Activated naive CD8-positive, alpha-beta T cell treated with anti-CD3 and anti-CD28 coated beads for 36 hours (primary cell): ENCODE measurements around the gene PPP1CA. TPM values are rescaled to one million over a fixed set of nuclear protein-coding genes. Genes with fewer than 3 reads are reported as not detected.

Experiments used
- DNase-seq: peaks from one replicate; pipeline ENCODE4 v3.0.0; 2021
- H3K27ac Mint-ChIP-seq: one replicate; pipeline ENCODE4 v1.8.0; 2022; ENCODE audit warnings: mild to moderate bottlenecking, moderate library complexity, mixed read lengths
- H3K27me3 Mint-ChIP-seq: one replicate; pipeline ENCODE4 v1.8.0; 2022; ENCODE audit warnings: mild to moderate bottlenecking, mixed read lengths
- H3K36me3 Mint-ChIP-seq: one replicate; pipeline ENCODE4 v1.8.0; 2021; ENCODE audit warnings: mild to moderate bottlenecking, mixed read lengths
- H3K4me1 Mint-ChIP-seq: one replicate; pipeline ENCODE4 v1.8.0; 2021; ENCODE audit warnings: mixed read lengths
- H3K4me3 Mint-ChIP-seq: one replicate; pipeline ENCODE4 v1.8.0; 2022; ENCODE audit warnings: mild to moderate bottlenecking, moderate library complexity, mixed read lengths
- H3K9me3 Mint-ChIP-seq: one replicate; pipeline ENCODE4 v1.8.0; 2022; ENCODE audit warnings: mixed read lengths
- total RNA-seq, 2 experiments: library from RNA; stranded (reverse); gene quantifications; one replicate each; pipeline ENCODE4 v1.2.3, GENCODE V29; 2021

Gene PPP1CA
- total RNA-seq, 2 experiments from 2014 or later, result 262 to 269 TPM

GRCh38 chr11:67376063-67376820 lies 25.4 kb downstream of the PPP1CA start:
- Mint-ChIP-seq H3K4me3 (no peak overlapping the region), H3K4me1 (peaks cover 19% of the 10 kb centered on the region), H3K27me3 (peaks cover 24% of the 10 kb centered on the region), H3K27ac (no peak overlapping the region), H3K36me3 (no peaks in the 10 kb centered on the region), H3K9me3 (no peaks in the 10 kb centered on the region)
- no peak for DNase-seq

DNA sequence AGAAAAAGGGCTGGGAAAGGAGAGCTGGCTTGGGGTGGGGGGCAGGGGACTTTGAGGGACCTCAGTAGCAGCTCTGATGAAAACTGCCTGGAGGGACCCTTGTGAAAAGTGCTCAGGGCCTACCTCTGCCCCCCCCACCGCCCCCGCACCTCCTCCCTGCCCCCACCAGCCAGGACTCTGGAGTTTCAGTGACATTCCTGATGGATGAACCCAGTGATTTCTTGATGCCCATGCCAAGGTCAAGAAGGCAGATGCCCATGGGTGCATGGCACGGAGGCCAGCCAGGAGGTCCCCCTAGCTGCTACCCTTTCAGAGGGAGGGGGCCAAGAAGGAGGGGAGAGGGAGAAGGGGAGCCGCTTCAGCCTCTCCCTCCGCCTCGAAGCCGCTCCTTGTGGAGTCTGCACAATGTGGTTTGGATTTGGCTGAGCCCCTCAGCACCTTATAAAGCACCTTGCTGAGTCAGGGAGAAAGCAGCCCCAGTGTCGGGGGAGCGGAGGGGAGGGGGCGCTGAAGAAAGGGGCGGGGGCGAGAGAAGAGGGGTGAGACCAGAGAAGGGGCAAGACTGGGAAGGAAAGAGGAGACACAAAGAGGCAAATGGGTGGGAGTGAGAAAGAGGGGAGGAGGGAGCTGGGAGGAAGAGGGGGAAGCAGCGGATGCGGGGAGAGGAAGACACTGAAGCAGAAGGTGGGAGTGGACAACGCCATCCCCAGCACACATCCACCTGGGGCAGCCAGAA lies 26.2 kb downstream of the PPP1CA start:
- Mint-ChIP-seq H3K27ac (no peak overlapping the region), H3K4me1 (peaks cover 24% of the 10 kb centered on the region), H3K27me3 (peaks cover 29% of the 10 kb centered on the region), H3K9me3 (no peaks in the 10 kb centered on the region), H3K4me3 (no peak overlapping the region), H3K36me3 (no peaks in the 10 kb centered on the region)
- no peak for DNase-seq

- Mint-ChIP-seq H3K27ac (no peak overlapping the region), H3K36me3 (no peaks in the 10 kb centered on the region), H3K4me1 (peaks cover 28% of the 10 kb centered on the region), H3K9me3 (no peaks in the 10 kb centered on the region), H3K27me3 (peaks cover 31% of the 10 kb centered on the region), H3K4me3 (no peak overlapping the region)
- no peak for DNase-seq
Measured at GRCh38 chr11:67374571-67375281, 26.9 kb downstream of the PPP1CA start.

DNA sequence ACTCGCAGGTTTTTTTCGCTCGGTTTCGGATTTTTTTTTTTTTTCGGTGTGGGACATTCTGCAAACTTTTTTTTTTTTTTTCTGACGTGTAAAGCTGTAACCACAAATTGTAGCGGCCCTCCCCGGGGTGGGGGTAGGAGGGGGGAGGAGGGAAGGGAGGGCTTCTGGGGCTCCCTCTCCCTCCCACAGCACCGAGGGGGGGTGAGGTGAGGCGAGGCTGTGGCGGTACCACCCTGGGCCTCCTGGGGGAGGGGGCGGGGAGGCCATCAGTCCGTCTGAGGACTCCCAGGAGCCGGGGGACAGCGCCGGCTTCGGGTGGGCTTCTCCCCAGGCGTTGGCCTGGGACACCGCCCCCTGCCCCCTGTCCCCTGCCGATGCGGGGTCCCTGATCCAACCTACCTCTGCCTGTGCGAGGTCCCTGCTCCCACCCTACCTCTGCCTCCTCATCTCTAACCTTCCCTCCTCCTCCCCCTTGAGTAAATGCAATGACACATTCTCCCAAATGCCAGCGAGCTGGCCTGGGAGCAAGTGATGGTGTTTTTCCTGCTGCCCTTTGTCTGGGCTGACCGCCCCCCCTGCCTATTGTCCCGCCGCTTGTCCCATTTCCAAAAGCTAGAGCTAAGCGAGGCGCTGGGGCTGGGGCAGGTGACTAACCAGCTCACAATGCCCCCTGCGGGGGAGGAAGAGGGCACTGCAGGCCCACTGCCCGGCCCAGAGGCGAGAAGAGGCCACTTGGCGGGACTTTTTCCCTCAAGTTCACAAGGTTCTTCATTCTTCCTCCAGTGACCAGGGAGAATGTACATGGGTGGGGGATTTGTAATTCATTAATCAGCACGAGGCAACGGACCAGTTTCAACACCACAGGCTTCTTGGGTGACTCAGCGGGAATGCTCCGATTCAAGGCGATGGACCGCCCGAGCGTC lies 27.7 kb downstream of the PPP1CA start:
- DNase-seq, result peak; percentile 56
- Mint-ChIP-seq H3K9me3 (no peaks in the 10 kb centered on the region), H3K27me3 (peaks cover 31% of the 10 kb centered on the region), H3K4me3 (peak overlapping the region; percentile 75), H3K4me1 (peaks cover 31% of the 10 kb centered on the region), H3K27ac (peak overlapping the region; percentile 54), H3K36me3 (no peaks in the 10 kb centered on the region)

DNA sequence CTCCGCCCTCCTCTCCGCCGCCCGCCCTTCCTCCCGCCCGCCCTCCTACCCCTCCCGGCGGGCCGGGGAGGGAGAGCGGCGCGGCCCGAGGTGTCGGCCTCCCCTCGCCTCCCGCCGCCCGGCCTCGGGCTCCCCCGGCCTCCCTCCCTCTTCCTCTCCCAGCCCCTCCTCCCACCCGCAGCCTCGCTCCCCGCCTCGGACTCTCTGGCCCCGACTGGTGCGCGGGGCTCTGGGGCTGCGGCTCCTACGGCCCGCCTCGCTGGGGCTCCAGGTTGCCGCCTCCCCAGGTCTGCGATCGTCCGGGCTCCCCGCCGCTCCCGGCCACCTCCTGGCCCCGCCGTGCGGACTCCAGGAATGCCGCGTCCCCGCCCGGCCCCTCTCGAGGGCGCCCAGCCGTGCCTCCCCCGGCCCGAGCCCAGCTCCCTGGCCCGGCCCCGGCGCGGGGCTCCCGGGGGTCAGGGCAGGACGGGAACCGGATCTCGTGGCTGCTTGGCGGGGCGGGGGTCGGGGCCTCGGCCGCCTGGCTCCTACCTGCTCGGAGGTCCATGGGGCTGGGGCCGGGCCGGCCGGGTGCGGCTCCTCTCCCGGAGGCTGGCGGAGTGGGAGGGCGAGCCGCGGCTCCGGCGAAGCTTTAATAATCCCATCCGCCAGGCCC lies 28.5 kb downstream of the PPP1CA start, which contains the start of gene CLCF1:
Gene CLCF1 (minus strand): TSS at position 606 of the 655 bp plus-strand sequence. CDS start 59 bp downstream, at position 547.
- H3K9me3 Mint-ChIP-seq, result no peaks in the 10 kb centered on the region
- H3K36me3 Mint-ChIP-seq, result no peaks in the 10 kb centered on the region
- H3K27me3 Mint-ChIP-seq, result peaks cover 31% of the 10 kb centered on the region
- H3K4me3 Mint-ChIP-seq, result peak within 1 kb of the TSS; percentile 75
- peaks cover 39% of the 10 kb centered on the region for H3K4me1 Mint-ChIP-seq
- DNase-seq, result peak; percentile 31
- H3K27ac Mint-ChIP-seq, result peak within 1 kb of the TSS; percentile 54

- H3K4me3 Mint-ChIP-seq, result no peak overlapping the region
- H3K36me3 Mint-ChIP-seq, result no peaks in the 10 kb centered on the region
- no peaks in the 10 kb centered on the region for H3K9me3 Mint-ChIP-seq
- no peak overlapping the region for H3K27ac Mint-ChIP-seq
- peaks cover 42% of the 10 kb centered on the region for H3K4me1 Mint-ChIP-seq
- DNase-seq, result no peak
- peaks cover 31% of the 10 kb centered on the region for H3K27me3 Mint-ChIP-seq
Measured at GRCh38 chr11:67372321-67372992, 29.2 kb downstream of the PPP1CA start.

GRCh38 chr11:67371911-67372320 lies 29.7 kb downstream of the PPP1CA start:
- Mint-ChIP-seq H3K27ac (no peak overlapping the region), H3K27me3 (peaks cover 31% of the 10 kb centered on the region), H3K4me3 (peak overlapping the region; percentile 27), H3K36me3 (no peaks in the 10 kb centered on the region), H3K9me3 (no peaks in the 10 kb centered on the region), H3K4me1 (peaks cover 42% of the 10 kb centered on the region)
- no peak for DNase-seq

DNA sequence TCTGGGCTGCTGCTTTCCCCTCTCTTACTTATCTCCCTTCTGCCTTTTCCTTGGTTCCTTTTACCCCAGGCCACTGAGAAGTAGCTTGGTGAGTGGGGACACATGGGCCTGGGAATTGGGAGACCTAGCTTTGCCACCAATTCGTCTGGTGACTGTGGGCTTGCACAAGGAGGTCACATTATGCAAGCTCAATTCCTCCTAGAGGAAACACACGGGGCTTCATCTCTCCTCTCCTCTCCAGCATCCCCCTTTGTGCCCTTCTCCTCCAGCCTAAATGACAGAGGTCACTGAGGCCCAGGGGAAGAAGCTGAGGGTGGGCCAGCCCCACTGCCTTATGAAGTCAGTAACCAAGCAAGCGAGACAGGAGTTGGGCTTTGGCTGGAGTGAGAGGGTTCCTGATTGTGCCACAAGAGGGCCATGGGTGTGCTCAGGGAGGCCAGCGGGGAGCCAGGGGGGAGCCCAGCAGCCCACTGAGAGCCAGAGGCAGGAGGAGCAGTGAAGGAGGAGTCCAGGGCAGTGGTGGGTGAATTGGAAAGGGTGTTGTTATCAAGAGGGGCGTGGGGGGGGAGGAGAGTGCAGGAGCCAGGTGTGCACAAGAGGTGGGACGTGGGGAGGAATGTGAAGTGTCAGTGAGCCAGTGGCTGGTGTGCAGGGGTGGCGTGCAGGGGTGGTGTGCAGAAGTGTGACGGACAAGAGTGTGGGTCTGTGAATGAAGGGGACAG lies 30.3 kb downstream of the PPP1CA start:
- Mint-ChIP-seq H3K36me3 (no peaks in the 10 kb centered on the region), H3K4me3 (peak overlapping the region; percentile 27), H3K27ac (no peak overlapping the region), H3K27me3 (peaks cover 29% of the 10 kb centered on the region), H3K9me3 (no peaks in the 10 kb centered on the region), H3K4me1 (peaks cover 42% of the 10 kb centered on the region)
- no peak for DNase-seq

GRCh38 chr11:67370351-67371076 lies 31.1 kb downstream of the PPP1CA start:
- Mint-ChIP-seq H3K36me3 (no peaks in the 10 kb centered on the region), H3K4me1 (peaks cover 42% of the 10 kb centered on the region), H3K9me3 (no peaks in the 10 kb centered on the region), H3K27me3 (peaks cover 20% of the 10 kb centered on the region), H3K27ac (no peak overlapping the region), H3K4me3 (no peak overlapping the region)
- no peak for DNase-seq

- no peak for DNase-seq
- no peak overlapping the region for H3K4me3 Mint-ChIP-seq
- no peaks in the 10 kb centered on the region for H3K9me3 Mint-ChIP-seq
- no peak overlapping the region for H3K27ac Mint-ChIP-seq
- H3K36me3 Mint-ChIP-seq, result no peaks in the 10 kb centered on the region
- H3K4me1 Mint-ChIP-seq, result peaks cover 43% of the 10 kb centered on the region
- H3K27me3 Mint-ChIP-seq, result peaks cover 18% of the 10 kb centered on the region
Measured at GRCh38 chr11:67369801-67370284, 31.8 kb downstream of the PPP1CA start.

DNA sequence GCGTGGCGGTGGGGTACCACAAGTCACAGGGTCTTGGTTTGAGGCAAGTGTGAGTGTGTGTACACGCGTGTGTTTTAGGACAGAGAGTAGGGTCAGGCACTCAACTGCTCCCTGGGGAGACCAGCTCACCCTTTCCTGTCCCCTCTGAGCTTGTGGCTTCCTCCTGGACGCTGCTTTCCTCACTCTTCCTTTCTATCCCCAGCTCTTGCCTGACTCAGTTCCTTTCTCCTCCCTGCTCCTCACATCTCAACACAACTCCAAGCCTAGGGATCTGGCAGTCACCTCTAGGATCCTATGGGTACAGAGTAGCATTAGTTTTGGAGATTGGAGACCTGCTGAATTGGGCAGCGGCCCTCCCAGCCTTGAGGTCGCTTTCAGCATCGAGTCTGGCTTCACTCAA lies 32.4 kb downstream of the PPP1CA start:
- no peak overlapping the region for H3K27ac Mint-ChIP-seq
- H3K9me3 Mint-ChIP-seq, result no peaks in the 10 kb centered on the region
- peaks cover 18% of the 10 kb centered on the region for H3K27me3 Mint-ChIP-seq
- peaks cover 41% of the 10 kb centered on the region for H3K4me1 Mint-ChIP-seq
- no peak for DNase-seq
- no peak overlapping the region for H3K4me3 Mint-ChIP-seq
- H3K36me3 Mint-ChIP-seq, result no peaks in the 10 kb centered on the region

DNA sequence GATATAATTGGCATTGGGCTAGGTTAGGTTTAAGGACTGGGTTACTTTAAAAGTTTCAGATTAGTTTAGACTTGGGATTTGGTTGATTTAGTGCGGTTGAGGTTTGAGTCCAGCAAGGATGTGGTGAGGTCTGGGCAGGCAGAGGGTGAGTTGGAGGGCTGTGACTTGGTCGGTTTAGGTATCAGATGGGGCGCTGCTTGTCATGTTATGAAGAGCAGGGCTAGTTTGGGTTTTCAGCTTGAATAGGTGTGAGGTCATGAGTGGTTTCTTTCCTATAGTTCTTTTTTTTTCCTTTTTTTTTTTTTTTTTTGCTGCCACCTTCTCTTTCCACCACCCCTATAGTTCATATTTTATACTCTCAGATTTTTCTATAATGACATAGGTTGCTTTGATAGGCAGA lies 33.0 kb downstream of the PPP1CA start:
- DNase-seq, result no peak
- no peak overlapping the region for H3K4me3 Mint-ChIP-seq
- no peaks in the 10 kb centered on the region for H3K9me3 Mint-ChIP-seq
- H3K4me1 Mint-ChIP-seq, result peaks cover 39% of the 10 kb centered on the region
- no peak overlapping the region for H3K27ac Mint-ChIP-seq
- peaks cover 14% of the 10 kb centered on the region for H3K27me3 Mint-ChIP-seq
- no peaks in the 10 kb centered on the region for H3K36me3 Mint-ChIP-seq
